Central memory CD4-positive, alpha-beta T cell (primary cell): Measurements from ENCODE around the gene GPBP1.
"Not testable (repeated sequence)": the region's sequence is repeated elsewhere in the genome, so short reads cannot be mapped to it uniquely, and the experiment has no call there.

Experiments
- DNase-seq: peaks from one replicate; pipeline ENCODE4 v3.0.0; 2022

GPBP1 gene

GRCh38 chr5:57215629-57216195, 41.9 kb downstream of the GPBP1 start:
- DNase-seq, result no peak

DNA sequence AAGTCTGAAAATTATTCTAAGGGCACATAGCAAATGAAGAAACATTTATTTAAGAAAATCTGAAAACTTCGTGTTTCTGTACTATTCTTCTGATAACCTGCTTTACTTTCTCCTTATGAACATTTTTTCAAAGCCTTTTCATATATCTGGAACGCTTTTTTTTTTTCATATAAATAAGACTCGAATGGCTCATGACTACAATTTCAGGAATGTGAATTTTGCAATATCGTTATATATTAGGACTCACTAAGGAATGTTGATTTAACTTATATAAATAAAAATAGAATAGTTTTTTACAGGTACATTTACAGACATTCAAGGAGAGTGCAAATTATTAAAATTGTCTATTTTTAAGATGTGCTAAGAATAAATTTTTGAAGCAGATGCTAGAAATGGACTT, 42.9 kb downstream of the GPBP1 start:
- DNase-seq, result no peak

DNA sequence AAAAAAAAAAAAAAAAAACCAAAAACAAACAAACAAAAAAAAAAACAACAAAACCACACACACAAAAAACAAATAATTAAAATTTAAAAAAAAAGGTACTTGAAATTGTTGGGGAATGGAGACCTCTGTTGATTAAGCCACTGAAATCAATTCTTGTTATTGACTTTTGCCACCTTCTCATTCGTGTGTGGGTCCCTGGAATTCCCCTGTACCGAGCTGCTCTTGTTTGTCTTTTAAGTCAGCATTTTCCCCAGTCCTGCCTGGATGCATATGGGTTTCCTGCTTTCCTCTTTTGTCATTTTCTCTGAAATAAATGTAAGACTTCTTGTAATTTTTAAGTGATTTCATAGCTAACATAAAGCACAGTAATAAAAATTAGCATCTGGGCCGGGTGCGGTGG, 45.5 kb downstream of the GPBP1 start:
- no peak for DNase-seq

DNA sequence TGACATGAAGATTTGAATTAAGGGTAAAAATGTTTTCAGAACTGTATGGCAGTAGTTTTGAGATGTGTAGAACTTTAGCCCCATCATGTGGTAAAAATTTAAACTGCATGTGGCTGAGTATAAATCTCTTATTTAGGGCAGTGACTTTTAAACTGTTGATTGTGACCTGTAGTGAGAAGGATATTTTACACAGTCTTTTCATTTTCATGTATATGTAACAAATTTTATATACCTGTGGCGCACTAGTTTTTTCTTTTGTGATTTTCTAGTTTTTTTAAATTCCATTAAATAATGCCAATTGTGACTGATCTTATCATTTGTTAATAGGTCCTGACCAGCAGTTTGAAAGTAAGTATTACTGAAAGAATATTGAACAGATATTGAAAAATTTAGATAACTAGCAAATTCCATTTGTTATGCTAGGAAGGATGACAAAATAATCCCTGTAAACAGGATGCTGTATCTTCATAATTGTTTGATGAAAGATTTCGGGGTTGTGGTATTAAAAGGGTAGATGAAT, 47.2 kb downstream of the GPBP1 start:
- peak; percentile 67 for DNase-seq

DNA sequence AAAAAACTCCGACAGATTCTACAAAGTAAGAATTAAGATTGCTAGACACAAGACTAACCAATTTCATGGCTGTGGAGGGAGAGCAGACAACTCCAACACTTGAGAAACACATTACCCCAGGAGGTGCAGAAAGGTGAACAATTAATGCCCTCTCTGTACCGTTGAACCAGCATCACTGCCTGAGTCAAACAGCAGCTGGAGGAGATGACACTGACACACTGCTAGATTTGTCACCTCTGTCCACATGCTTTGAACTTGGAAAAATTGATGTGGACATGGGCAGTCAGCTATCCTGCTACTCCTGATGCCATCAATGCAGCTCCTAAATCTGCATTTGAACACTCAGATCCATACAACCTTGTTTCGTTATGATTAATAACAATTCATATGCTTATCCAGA, 51.7 kb downstream of the GPBP1 start:
- no peak for DNase-seq

DNA sequence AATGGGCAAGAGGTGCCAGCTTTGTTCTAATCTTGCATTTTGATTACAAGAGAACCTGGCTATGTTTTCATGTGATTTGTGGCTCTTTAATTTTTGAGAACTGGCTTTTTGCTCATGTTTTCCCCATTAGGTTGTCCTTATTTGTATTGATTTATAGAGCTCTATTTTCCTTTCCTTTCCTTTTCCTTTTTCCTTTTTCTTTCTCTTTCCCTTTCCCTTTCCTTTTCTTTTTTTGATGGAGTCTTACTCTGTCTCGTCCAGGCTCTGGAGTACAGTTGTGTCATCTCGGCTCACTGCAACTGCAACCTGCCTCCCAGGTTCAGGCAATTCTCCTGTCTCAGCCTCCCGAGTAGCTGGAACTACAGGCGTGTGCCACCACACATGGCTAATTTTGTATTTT, 55.5 kb downstream of the GPBP1 start:
- DNase-seq, result no peak

- DNase-seq, result no peak
These were observed 57.7 kb downstream of the GPBP1 start for GRCh38 chr5:57231607-57232006.

- no peak for DNase-seq
These were observed 58.6 kb downstream of the GPBP1 start for GRCh38 chr5:57232293-57233033.

- DNase-seq, result no peak
These were observed 69.7 kb downstream of the GPBP1 start for GRCh38 chr5:57243286-57244137.

GRCh38 chr5:57244331-57244730, 70.5 kb downstream of the GPBP1 start:
- no peak for DNase-seq

DNA sequence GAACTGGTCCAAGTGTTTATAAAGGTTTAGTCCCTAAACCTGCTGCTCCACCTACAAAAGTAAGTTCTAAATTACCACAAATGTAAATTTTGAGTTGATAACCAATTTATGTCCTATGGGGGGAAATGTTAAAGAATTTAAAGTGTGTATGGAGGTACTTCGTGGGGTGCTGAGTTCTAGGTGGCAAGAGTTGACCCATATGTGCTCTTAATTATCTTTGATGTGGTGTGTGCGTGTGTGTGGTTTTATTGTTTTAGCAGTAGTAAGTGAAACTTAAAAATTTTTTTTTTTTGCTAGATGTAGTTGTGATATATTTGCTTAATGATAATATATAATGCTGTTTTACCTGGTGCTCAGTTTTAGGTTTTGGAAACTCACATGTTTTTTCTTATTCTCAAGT, 72.6 kb downstream of the GPBP1 start:
- peak; percentile 50 for DNase-seq

DNA sequence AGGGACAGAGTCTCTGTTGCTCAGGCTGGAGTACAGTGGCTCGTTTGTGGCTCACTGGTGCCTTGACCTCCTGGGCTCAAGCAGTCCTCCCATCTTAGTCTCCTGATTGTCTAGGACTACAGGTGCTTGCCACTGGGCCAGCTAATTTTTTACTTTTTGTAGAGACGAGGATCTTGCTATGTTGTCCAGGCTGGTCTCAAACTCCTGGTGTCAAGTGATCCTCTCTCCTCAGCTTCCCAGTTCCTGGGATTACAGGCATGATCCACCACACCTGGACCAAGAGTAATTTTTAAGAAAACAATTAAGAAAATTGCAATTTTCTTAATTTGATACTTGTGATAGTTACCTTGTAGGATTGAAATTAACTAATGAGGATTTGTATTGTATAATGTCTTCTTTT, 73.9 kb downstream of the GPBP1 start:
- no peak for DNase-seq

DNA sequence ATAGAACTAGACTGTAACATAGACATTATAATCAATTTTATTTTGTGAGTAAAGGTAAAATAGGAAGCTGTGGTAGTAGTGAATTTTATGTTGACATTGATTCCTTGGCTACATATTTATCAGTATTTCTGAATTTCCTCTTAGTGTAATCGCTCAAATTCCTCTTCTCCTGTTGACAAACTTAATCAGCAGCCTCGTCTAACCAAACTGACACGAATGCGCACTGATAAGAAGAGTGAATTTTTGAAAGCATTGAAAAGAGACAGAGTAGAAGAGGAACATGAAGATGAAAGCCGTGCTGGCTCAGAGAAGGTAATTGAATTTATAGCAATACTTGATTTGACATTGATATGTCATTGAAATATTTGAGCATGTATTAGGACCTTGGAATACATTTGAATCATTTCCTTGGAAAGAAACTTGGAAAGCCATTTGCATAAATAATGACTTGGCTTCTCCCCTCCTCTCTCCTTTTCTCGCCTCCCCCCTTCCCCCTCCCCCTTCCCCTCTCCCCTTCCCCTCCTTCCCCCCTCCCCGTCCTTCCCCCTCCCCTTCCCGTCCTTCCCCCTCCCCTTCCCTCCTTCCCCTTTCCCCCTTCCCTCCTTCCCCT, 75.5 kb downstream of the GPBP1 start:
- DNase-seq, result no peak

DNA sequence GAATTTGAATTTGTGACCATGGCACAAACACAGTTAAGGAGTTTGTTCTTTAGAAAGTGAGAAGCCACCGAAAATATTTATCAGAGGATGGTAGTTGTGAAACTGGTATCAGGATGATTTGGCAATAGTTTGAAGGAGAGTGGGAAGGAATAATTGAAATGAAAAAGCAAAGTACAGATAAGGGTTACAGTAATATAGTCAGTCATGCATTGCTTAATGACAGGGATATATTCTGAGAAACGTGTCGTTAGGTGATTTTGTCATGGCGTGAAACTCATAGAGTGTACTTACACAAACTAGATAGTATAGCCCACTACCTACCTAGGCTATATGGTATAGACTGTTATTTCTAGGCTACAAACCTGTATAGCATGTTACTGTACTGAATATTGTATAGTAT, 84.2 kb downstream of the GPBP1 start:
- DNase-seq, result no peak

GRCh38 chr5:57258943-57259342, 85.1 kb downstream of the GPBP1 start:
- no peak for DNase-seq

- no peak for DNase-seq
These were observed 85.8 kb downstream of the GPBP1 start for GRCh38 chr5:57259704-57260103.

DNA sequence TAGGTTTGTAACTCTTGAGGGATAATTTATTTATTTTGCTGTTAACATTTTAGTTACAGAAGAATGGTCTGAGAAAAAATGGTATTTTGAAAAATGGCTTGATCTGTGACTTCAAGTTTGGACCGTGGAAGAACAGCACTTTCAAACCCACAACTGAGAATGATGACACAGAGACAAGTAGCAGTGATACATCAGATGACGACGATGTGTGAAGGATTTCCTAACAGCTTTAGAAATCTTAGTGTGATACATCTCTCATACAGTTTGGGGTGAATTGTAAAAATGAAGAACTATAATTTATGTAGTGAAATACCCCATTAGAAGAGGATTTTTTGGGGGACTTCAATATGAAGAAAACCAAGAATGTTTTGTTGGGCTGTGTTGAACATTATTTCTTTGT, 88.7 kb downstream of the GPBP1 start:
- DNase-seq, result no peak

DNA sequence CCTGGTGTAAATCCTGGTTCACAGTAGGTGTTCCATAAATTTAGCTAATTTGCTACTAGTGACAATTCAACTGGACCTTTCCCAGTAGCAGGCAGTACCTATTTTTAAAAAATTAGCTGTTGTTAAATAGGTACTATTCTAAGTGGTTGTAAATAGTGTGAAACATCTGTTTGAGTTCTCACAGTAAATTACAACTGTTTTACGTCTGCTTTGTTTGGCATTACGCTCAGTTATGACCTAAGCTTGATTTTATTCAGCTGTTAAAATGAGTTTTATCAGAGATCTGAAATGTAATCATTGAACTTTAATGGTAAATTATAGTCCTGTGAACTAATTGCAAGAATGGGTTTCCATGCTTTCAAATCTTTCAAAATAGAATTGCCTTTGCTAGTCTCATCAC, 93.9 kb downstream of the GPBP1 start:
- no peak for DNase-seq

- no peak for DNase-seq
These were observed 102.5 kb downstream of the GPBP1 start for GRCh38 chr5:57276353-57276752.

DNA sequence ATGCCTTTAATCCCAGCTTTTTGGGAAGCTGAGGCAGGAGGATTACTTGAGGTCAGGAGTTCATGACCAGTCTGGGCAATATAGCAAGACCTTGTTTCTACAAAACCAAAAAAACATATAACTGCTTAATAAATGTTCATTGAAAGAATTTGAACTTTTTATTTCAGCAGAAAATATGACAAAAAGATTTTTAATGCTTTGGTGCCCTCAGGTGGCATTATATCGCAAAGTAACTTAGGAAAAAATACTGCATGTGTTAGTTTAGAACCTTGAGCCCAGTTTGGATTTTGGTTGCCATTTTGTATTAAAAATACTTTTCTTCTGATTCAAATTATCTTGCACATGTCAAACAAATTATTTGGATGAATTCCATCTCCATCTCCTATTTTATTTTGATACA, 103.2 kb downstream of the GPBP1 start:
- DNase-seq, result no peak

DNA sequence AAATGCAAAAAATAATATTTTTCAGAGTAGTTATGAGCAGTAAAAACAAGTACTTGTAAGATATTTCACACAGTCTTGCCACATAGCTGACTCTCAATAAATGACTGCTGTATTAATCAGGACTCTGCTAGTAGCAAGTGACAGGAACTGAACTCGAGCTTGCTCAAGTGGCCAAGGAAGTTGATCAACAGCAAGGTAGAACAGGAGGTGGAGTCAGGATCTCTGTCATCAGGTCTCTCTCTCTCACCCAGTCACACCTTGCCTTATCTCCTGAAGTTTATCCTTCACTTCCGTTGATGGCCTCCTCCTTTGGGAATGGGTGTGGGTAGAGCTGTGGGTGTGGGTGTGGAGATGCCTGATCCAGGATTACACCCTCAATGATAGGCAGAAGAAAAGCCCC, 107.0 kb downstream of the GPBP1 start:
- DNase-seq, result no peak

DNA sequence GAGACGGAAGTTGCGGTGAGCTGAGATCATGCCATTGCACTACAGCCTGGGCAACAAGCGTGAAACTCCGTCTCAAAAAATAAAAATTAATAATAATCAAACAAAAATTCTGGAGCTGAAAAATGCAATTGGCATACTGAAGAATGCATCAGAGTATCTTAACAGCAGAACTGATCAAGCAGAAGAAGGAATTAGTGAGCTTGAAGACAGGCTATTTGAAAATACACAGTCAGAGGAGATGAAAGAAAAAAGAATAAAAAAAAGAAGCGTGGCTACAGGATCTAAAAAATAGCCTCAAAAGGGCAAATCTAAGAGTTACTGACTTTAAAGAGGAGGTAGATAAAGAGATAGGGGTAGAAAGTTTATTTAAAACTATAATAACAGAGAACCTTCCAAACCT, 111.2 kb downstream of the GPBP1 start:
- DNase-seq, result not testable (repeated sequence)

DNA sequence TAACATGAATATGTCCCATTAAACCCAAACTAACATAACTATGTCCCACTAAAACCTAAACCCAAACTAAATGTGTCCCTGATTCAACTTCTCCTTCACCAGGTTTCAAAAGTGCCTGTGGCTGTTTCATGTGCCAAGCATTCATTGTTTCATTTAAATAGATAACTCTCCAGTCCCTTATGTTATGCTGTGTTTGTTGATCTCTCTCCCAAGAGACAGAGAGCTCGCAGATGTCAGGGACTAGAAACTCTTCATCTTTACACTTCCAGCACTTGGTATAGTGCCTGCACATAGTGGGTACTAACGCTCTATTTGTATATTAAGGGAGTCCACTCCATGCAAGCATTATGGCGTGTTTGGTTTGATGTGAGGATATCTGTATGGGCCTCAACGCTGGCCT, 118.0 kb downstream of the GPBP1 start:
- DNase-seq, result no peak
